Activated CD4-positive, alpha-beta T cell treated with anti-CD3 and anti-CD28 coated beads, Interleukin-2, amount 10 ng/mL, durations not matched to agents 24 days and 14 days (primary cell): ENCODE results near the gene KCNH3. TPM values are rescaled to one million over a fixed set of nuclear protein-coding genes. Genes with fewer than 3 reads are reported as not detected.

Source experiments
- DNase-seq: peaks from one replicate; pipeline ENCODE4 v3.0.0; 2022
- H3K27ac Mint-ChIP-seq: one replicate; pipeline ENCODE4 v1.8.0; 2022; ENCODE audit warnings: mild to moderate bottlenecking, mixed read lengths
- H3K27me3 Mint-ChIP-seq: one replicate; pipeline ENCODE4 v1.8.0; 2022; ENCODE audit warnings: mixed read lengths
- H3K36me3 Mint-ChIP-seq: one replicate; pipeline ENCODE4 v1.8.0; 2022; ENCODE audit warnings: low read depth, mild to moderate bottlenecking, mixed read lengths
- H3K4me1 Mint-ChIP-seq: one replicate; pipeline ENCODE4 v1.8.0; 2021; ENCODE audit warnings: mixed read lengths
- H3K4me3 Mint-ChIP-seq: one replicate; pipeline ENCODE4 v1.8.0; 2022; ENCODE audit warnings: mild to moderate bottlenecking, moderate library complexity, mixed read lengths
- H3K9me3 Mint-ChIP-seq: one replicate; pipeline ENCODE4 v1.8.0; 2021; ENCODE audit warnings: mixed read lengths
- intact Hi-C: fragments of 100-400 bp; cut with micrococcal nuclease; formaldehyde crosslinking; loops from one replicate; pipeline ENCODE4 v1.15.1; 2023
- total RNA-seq: library from RNA; stranded (reverse); gene quantifications from 2 replicates; pipeline ENCODE4 v1.2.3, GENCODE V29; 2022

Gene KCNH3
- total RNA-seq, 1 donor from 2014 or later = 2.1 TPM

- H3K27me3 Mint-ChIP-seq = peaks cover 49% of the 10 kb centered on the region
- peak overlapping the region; percentile 8 for H3K4me3 Mint-ChIP-seq
Measured at GRCh38 chr12:49536526-49537071, 2.2 kb upstream of the KCNH3 start.

GRCh38 chr12:49537231-49537751 is 1.5 kb upstream of the KCNH3 start:
- intact Hi-C loops = no loop called here
- no peak for DNase-seq
- no peaks in the 10 kb centered on the region for H3K9me3 Mint-ChIP-seq
- peak overlapping the region; percentile 81 for H3K4me3 Mint-ChIP-seq
- peaks cover 19% of the 10 kb centered on the region for H3K4me1 Mint-ChIP-seq
- no peaks in the 10 kb centered on the region for H3K36me3 Mint-ChIP-seq
- no peak overlapping the region for H3K27ac Mint-ChIP-seq
- H3K27me3 Mint-ChIP-seq = peaks cover 49% of the 10 kb centered on the region

More at GRCh38 chr12:49536526-49537071, 2.2 kb upstream of the KCNH3 start:
- peaks cover 19% of the 10 kb centered on the region for H3K4me1 Mint-ChIP-seq
- no peaks in the 10 kb centered on the region for H3K36me3 Mint-ChIP-seq
- H3K9me3 Mint-ChIP-seq = no peaks in the 10 kb centered on the region
- intact Hi-C loops = no loop called here
- DNase-seq = no peak
- no peak overlapping the region for H3K27ac Mint-ChIP-seq

DNA sequence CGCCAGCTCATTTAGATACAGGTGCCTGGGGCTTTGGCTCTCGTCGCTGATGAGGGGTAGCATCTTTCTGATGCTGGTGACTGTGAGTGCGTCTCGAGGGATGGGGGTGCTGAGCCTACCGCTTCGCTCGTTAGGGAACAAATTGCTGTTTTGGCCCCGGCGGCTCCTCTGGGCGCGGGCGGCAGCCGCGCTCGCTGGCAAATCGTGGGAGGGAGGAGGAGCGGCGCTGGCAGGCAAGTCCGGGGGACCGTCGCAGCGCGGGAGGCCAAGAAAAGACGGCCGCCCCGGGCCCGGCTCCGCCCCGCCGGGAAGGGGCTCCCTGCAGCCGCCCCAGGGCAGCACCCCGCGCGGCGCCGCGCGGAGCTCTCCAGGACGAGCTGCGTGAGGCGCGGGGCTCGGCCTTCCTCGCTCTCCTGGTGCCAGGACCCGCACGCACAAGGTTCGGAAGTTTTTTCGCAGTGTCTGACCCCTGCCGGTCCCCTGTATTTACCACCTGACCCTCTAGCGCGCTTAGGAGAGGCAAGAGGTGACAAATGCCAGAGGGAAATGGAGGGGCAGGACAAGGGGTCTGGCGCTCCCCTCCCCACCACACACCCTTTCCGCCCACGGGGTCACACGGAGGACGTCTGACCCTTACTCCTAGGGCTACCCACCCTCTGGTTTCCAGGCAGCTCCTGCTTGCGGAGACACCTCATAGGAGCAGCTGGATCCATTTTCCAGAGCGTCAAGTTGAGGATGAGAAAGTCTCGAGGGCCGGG is 899 bp upstream of the KCNH3 start:
- Mint-ChIP-seq H3K9me3 (no peaks in the 10 kb centered on the region), H3K27ac (no peak overlapping the region), H3K4me1 (peaks cover 19% of the 10 kb centered on the region), H3K4me3 (peak overlapping the region; percentile 81), H3K27me3 (peaks cover 50% of the 10 kb centered on the region), H3K36me3 (no peaks in the 10 kb centered on the region)
- intact Hi-C loops = no loop called here
- DNase-seq = peak; percentile 80

GRCh38 chr12:49539406-49540228 is 787 bp downstream of the KCNH3 start:
- Mint-ChIP-seq H3K36me3 (no peaks in the 10 kb centered on the region), H3K4me1 (peaks cover 21% of the 10 kb centered on the region), H3K27me3 (peaks cover 56% of the 10 kb centered on the region), H3K27ac (no peak overlapping the region), H3K9me3 (no peaks in the 10 kb centered on the region), H3K4me3 (peak overlapping the region; percentile 74)
- DNase-seq = no peak
- intact Hi-C loops = no loop called here

DNA sequence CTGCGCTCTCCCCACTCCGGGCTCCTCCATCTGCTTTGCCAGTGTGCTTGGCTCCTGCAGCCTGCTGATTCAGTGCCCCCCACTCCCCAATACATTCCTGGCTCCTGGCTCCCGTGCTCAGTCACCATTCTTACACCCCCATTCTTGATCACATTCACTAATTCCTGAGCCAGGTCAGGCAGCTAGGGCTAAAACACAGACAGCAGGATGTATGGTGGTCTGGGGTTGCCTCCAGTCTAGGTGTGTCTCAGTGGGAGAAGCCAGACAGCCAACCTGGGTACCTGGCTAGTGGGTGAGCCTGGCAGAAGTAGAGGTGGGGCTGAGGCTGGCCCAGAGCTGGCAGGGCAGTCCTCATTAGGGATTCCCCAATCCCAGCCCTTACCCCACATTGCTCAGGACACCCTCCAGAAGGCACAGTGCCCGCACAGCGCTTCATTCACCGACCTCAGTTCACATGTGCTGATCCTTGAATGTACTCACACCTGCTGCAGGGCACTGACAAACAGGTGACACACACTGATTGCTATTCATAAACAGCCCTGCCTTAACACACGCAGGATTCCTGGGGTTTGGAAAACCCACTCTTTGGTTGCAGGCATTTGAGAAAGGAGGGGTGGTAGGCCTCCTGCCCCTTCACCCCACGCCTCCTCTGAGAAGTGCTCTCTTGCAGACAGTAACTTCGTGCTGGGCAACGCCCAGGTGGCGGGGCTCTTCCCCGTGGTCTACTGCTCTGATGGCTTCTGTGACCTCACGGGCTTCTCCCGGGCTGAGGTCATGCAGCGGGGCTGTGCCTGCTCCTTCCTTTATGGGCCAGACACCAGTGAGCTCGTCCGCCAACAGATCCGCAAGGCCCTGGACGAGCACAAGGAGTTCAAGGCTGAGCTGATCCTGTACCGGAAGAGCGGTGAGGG is 1.7 kb downstream of the KCNH3 start:
- H3K27ac Mint-ChIP-seq = no peak overlapping the region
- peaks cover 26% of the 10 kb centered on the region for H3K4me1 Mint-ChIP-seq
- intact Hi-C loops = no loop called here
- peak overlapping the region; percentile 74 for H3K4me3 Mint-ChIP-seq
- no peaks in the 10 kb centered on the region for H3K36me3 Mint-ChIP-seq
- H3K27me3 Mint-ChIP-seq = peaks cover 57% of the 10 kb centered on the region
- no peaks in the 10 kb centered on the region for H3K9me3 Mint-ChIP-seq
- no peak for DNase-seq

DNA sequence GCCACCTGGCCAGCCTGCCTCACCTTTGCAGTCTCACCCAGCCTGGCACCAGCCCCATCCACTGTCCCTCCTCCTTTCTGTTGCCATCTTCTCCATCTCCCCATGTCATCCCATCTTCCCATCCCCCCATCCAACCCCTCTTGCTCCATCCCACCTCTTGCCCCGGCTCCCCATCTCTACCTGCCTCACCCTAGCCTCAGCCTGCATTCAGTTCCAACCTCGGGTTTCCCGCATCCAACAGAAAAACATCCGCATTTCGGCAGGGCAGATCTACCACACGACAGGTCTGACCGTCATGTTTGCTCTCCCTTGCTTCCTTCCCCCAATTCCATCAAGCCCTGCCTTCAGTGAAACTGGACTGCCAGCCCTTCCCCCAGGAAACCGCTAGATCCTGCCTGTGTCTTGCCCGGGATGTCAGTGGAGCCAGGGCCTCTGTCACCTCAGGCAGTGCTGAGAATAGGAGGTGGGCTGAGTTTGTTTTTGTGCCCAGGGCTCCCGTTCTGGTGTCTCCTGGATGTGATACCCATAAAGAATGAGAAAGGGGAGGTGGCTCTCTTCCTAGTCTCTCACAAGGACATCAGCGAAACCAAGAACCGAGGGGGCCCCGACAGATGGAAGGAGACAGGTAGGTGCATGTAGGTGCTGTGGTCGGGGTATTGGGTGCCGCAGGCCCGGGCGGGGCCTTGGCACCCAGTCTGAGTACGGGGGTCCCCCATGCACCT is 2.5 kb downstream of the KCNH3 start:
- no peak for DNase-seq
- H3K4me3 Mint-ChIP-seq = peak overlapping the region; percentile 38
- peaks cover 26% of the 10 kb centered on the region for H3K4me1 Mint-ChIP-seq
- H3K27ac Mint-ChIP-seq = no peak overlapping the region
- H3K27me3 Mint-ChIP-seq = peaks cover 54% of the 10 kb centered on the region
- H3K9me3 Mint-ChIP-seq = no peaks in the 10 kb centered on the region
- H3K36me3 Mint-ChIP-seq = no peaks in the 10 kb centered on the region
- intact Hi-C loops = no loop called here

GRCh38 chr12:49541911-49542505 is 3.2 kb downstream of the KCNH3 start:
- intact Hi-C loops = no loop called here
- DNase-seq = no peak
- H3K27me3 Mint-ChIP-seq = peaks cover 47% of the 10 kb centered on the region
- no peak overlapping the region for H3K4me3 Mint-ChIP-seq
- no peaks in the 10 kb centered on the region for H3K36me3 Mint-ChIP-seq
- no peak overlapping the region for H3K27ac Mint-ChIP-seq
- peaks cover 23% of the 10 kb centered on the region for H3K4me1 Mint-ChIP-seq
- H3K9me3 Mint-ChIP-seq = no peaks in the 10 kb centered on the region

DNA sequence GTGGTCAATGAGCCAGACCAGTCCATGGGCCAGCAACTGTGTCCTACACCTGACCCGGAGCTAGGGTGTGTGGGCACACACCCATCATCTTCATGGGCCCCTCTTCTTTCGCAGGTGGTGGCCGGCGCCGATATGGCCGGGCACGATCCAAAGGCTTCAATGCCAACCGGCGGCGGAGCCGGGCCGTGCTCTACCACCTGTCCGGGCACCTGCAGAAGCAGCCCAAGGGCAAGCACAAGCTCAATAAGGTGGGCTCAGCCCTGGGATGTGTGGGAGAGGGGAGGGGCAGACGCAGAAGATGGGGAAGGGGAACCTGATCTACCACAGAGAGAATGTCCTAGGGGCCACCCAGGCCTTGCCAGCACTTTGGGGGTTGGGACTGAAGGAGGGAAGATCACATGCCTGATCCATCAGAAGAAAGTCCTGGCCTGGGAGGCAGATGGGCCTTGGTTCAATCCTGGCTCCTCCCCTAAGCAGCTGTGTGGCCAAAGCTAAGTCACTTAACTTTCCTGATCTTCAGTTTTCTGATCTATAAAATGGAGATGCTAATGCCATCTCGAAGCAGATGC is 3.8 kb downstream of the KCNH3 start:
- Mint-ChIP-seq H3K9me3 (no peaks in the 10 kb centered on the region), H3K4me3 (no peak overlapping the region), H3K4me1 (peaks cover 21% of the 10 kb centered on the region), H3K27ac (no peak overlapping the region), H3K27me3 (peaks cover 47% of the 10 kb centered on the region), H3K36me3 (no peaks in the 10 kb centered on the region)
- no peak for DNase-seq
- intact Hi-C loops = no loop called here

- Mint-ChIP-seq H3K36me3 (no peaks in the 10 kb centered on the region), H3K9me3 (no peaks in the 10 kb centered on the region), H3K4me1 (peaks cover 20% of the 10 kb centered on the region), H3K4me3 (no peak overlapping the region), H3K27ac (no peak overlapping the region), H3K27me3 (peaks cover 46% of the 10 kb centered on the region)
- DNase-seq = no peak
- intact Hi-C loops = no loop called here
Measured at GRCh38 chr12:49543221-49543913, 4.5 kb downstream of the KCNH3 start.

- intact Hi-C loops = no loop called here
- Mint-ChIP-seq H3K4me1 (peaks cover 22% of the 10 kb centered on the region), H3K36me3 (no peaks in the 10 kb centered on the region), H3K27me3 (peaks cover 49% of the 10 kb centered on the region), H3K9me3 (no peaks in the 10 kb centered on the region), H3K4me3 (no peak overlapping the region), H3K27ac (no peak overlapping the region)
- no peak for DNase-seq
Measured at GRCh38 chr12:49543914-49544815, 5.3 kb downstream of the KCNH3 start.

DNA sequence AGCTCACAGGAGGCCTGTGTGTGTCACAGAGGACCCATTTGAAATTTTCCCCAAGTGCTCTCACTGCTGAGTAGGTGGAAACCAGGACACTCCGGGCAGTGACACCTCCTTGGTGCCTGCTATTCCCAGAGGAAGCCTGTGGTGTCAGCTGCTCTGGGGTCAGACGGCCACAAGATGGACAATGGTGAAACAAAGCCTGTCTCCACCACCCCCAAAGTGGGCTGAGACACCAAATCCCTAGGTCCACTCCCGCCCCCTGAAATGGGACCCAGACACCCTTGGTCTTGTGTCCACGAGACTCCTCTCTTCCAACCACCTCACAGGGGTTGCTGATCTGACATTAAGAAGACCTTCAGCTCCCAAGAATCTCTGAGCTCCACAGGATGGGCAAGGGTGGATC is 7.0 kb downstream of the KCNH3 start:
- H3K27me3 Mint-ChIP-seq = peaks cover 44% of the 10 kb centered on the region
- H3K27ac Mint-ChIP-seq = no peak overlapping the region
- H3K36me3 Mint-ChIP-seq = no peaks in the 10 kb centered on the region
- no peak for DNase-seq
- H3K9me3 Mint-ChIP-seq = no peaks in the 10 kb centered on the region
- H3K4me1 Mint-ChIP-seq = peaks cover 16% of the 10 kb centered on the region
- no peak overlapping the region for H3K4me3 Mint-ChIP-seq
- intact Hi-C loops = no loop called here
